Peyer's patch (tissue), 4 donors: Measurements from ENCODE around the gene CD300LG.

Source experiments
- CTCF ChIP-seq, 6 experiments: fragments of 450-650 bp in 4 of 6; fragments of 200-600 bp in 2 of 6; sonication (generic) in 1 of 6; IDR thresholded peaks; one replicate each; pipeline ENCODE4 v1.5.1; 2017 to 2019; ENCODE audit warnings: antibody characterized with exemption in 6 of 6, mild to moderate bottlenecking in 3 of 6, moderate library complexity in 1 of 6
- POLR2A ChIP-seq, 2 donors: fragments of 450-650 bp; IDR thresholded peaks; one replicate each; pipeline ENCODE4 v1.5.1; 2017; ENCODE audit warnings: antibody characterized with exemption in 2 of 2, mild to moderate bottlenecking in 2 of 2, moderate library complexity in 2 of 2

GRCh38 chr17:43906951-43907424 is 60.0 kb downstream of the CD300LG start:
- TF ChIP-seq CTCF (IDR thresholded peaks at IDR 0.05) (no peak), POLR2A (IDR thresholded peaks at IDR 0.05) (no peak)
